Muscle layer of duodenum (tissue), 2 donors: ENCODE data around the gene GIMAP7.
A peak's percentile ranks its signal among the peaks of the same experiment; 100 is the strongest.
"Not testable (repeated sequence)": the region's sequence is repeated elsewhere in the genome, so short reads cannot be mapped to it uniquely, and the experiment has no call there.

Source experiments
- H3K27ac ChIP-seq: one replicate; pipeline ENCODE4 v1.7.0; 2013; ENCODE audit warnings: mild to moderate bottlenecking, low read length
- H3K27me3 ChIP-seq: one replicate; pipeline ENCODE4 v1.7.0; 2013; ENCODE audit warnings: low read depth, mild to moderate bottlenecking, control low read depth, low read length
- H3K36me3 ChIP-seq, 2 donors: one replicate each; pipeline ENCODE4 v1.7.0; 2013; ENCODE audit warnings: low read length in 2 of 2, control low read depth in 1 of 2, mild to moderate bottlenecking in 1 of 2; ENCODE audit not compliant: insufficient read depth in 2 of 2, control insufficient read depth in 1 of 2
- H3K4me1 ChIP-seq, 2 donors: one replicate each; pipeline ENCODE4 v1.7.0; 2013; ENCODE audit warnings: low read length in 2 of 2, mild to moderate bottlenecking in 2 of 2, control low read depth in 1 of 2, moderate library complexity in 1 of 2; ENCODE audit not compliant: insufficient read depth in 2 of 2, control insufficient read depth in 1 of 2
- H3K4me3 ChIP-seq, 2 donors: one replicate each; pipeline ENCODE4 v1.7.0; 2013; ENCODE audit warnings: low read length in 2 of 2, low read depth in 1 of 2, mild to moderate bottlenecking in 1 of 2
- H3K9me3 ChIP-seq, 2 donors: one replicate each; pipeline ENCODE4 v1.7.0; 2013; ENCODE audit warnings: low read length in 2 of 2, control low read depth in 1 of 2, mild to moderate bottlenecking in 1 of 2; ENCODE audit not compliant: control insufficient read depth in 1 of 2
- donor health status: healthy.

Gene GIMAP7

GRCh38 chr7:150515248-150516147, 826 bp downstream of the GIMAP7 start:
- Histone ChIP-seq H3K9me3 (peaks cover 0 to 6% of the 10 kb centered on the region in 2 donors), H3K27me3 (no peaks in the 10 kb centered on the region), H3K36me3 (no peaks in the 10 kb centered on the region), H3K27ac (peak overlapping the region; percentile 76), H3K4me3 (peak overlapping the region; percentile 52 to 60), H3K4me1 (no peaks in the 10 kb centered on the region)

GRCh38 chr7:150516956-150517745, 2.5 kb downstream of the GIMAP7 start:
- Histone ChIP-seq H3K27me3 (no peaks in the 10 kb centered on the region), H3K4me1 (no peaks in the 10 kb centered on the region), H3K4me3 (peak overlapping the region; percentile 17 to 60), H3K9me3 (no peaks in the 10 kb centered on the region), H3K27ac (peak overlapping the region; percentile 76), H3K36me3 (no peaks in the 10 kb centered on the region)

GRCh38 chr7:150519310-150519709, 4.6 kb downstream of the GIMAP7 start:
- Histone ChIP-seq H3K9me3 (no peaks in the 10 kb centered on the region), H3K27me3 (no peaks in the 10 kb centered on the region), H3K36me3 (no peaks in the 10 kb centered on the region), H3K4me3 (peak overlapping the region in 1 of 2 donors; percentile 34), H3K4me1 (no peaks in the 10 kb centered on the region), H3K27ac (peak overlapping the region; percentile 68)

- Histone ChIP-seq H3K36me3 (no peaks in the 10 kb centered on the region), H3K4me1 (no peaks in the 10 kb centered on the region), H3K9me3 (no peaks in the 10 kb centered on the region), H3K27ac (peak overlapping the region; percentile 68), H3K27me3 (no peaks in the 10 kb centered on the region), H3K4me3 (peak overlapping the region in 1 of 2 donors; percentile 34)
Observed at GRCh38 chr7:150520145-150520544, 5.5 kb downstream of the GIMAP7 start.

- H3K27ac ChIP-seq, H3K36me3 ChIP-seq, H3K4me1 ChIP-seq, H3K27me3 ChIP-seq, H3K4me3 ChIP-seq, H3K9me3 ChIP-seq: not testable (repeated sequence)
Observed at GRCh38 chr7:150522931-150523330, 8.3 kb downstream of the GIMAP7 start.

GRCh38 chr7:150524018-150524417, 9.3 kb downstream of the GIMAP7 start:
- no peak overlapping the region for H3K27ac ChIP-seq
- peaks cover 0 to 3% of the 10 kb centered on the region in 2 donors for H3K9me3 ChIP-seq
- H3K36me3 ChIP-seq = no peaks in the 10 kb centered on the region
- no peaks in the 10 kb centered on the region for H3K4me1 ChIP-seq
- no peak overlapping the region for H3K4me3 ChIP-seq
- no peaks in the 10 kb centered on the region for H3K27me3 ChIP-seq

GRCh38 chr7:150531704-150532103, 17.0 kb downstream of the GIMAP7 start:
- peaks cover 0 to 26% of the 10 kb centered on the region in 2 donors for H3K9me3 ChIP-seq
- H3K4me3 ChIP-seq = no peak overlapping the region
- no peaks in the 10 kb centered on the region for H3K4me1 ChIP-seq
- H3K27me3 ChIP-seq = no peaks in the 10 kb centered on the region
- no peaks in the 10 kb centered on the region for H3K36me3 ChIP-seq
- no peak overlapping the region for H3K27ac ChIP-seq

- Histone ChIP-seq H3K9me3 (peaks cover 11 to 50% of the 10 kb centered on the region in 2 donors), H3K36me3 (no peaks in the 10 kb centered on the region), H3K4me1 (no peaks in the 10 kb centered on the region), H3K27ac (no peak overlapping the region), H3K27me3 (no peaks in the 10 kb centered on the region), H3K4me3 (peak overlapping the region in 1 of 2 donors; percentile 6)
Observed at GRCh38 chr7:150538259-150538658, 23.6 kb downstream of the GIMAP7 start.

GRCh38 chr7:150553163-150553562, 38.5 kb downstream of the GIMAP7 start:
- Histone ChIP-seq H3K27me3 (no peaks in the 10 kb centered on the region), H3K27ac (no peak overlapping the region), H3K9me3 (peaks cover 0 to 3% of the 10 kb centered on the region in 2 donors), H3K4me1 (no peaks in the 10 kb centered on the region), H3K4me3 (no peak overlapping the region), H3K36me3 (no peaks in the 10 kb centered on the region)

GRCh38 chr7:150556521-150557138, 42.0 kb downstream of the GIMAP7 start:
- Histone ChIP-seq H3K4me1 (no peaks in the 10 kb centered on the region), H3K36me3 (no peaks in the 10 kb centered on the region), H3K27ac (peak overlapping the region; percentile 4), H3K9me3 (peaks cover 0 to 7% of the 10 kb centered on the region in 2 donors), H3K4me3 (no peak overlapping the region), H3K27me3 (no peaks in the 10 kb centered on the region)

- Histone ChIP-seq H3K27me3 (no peaks in the 10 kb centered on the region), H3K36me3 (no peaks in the 10 kb centered on the region), H3K4me3 (no peak overlapping the region), H3K27ac (no peak overlapping the region), H3K9me3 (peaks cover 0 to 7% of the 10 kb centered on the region in 2 donors), H3K4me1 (no peaks in the 10 kb centered on the region)
Observed at GRCh38 chr7:150560486-150560885, 45.8 kb downstream of the GIMAP7 start.
